HG03442 (cell line): Measurements from ENCODE around the gene TTYH2.

ENCODE experiments used
- ATAC-seq: cut with Tn5 transposase; IDR thresholded peaks from one replicate; pipeline ENCODE4 v1.9.1; 2021; ENCODE audit warnings: mild to moderate bottlenecking, moderate library complexity; ENCODE audit not compliant: unreplicated experiment

TTYH2 gene

GRCh38 chr17:74214484-74215341 lies 1.3 kb downstream of the TTYH2 start:
- ATAC-seq = no peak

- no peak for ATAC-seq
These were observed 2.0 kb downstream of the TTYH2 start for GRCh38 chr17:74215342-74215727.

- ATAC-seq = no peak
These were observed 3.1 kb downstream of the TTYH2 start for GRCh38 chr17:74216505-74216904.

- no peak for ATAC-seq
These were observed 3.8 kb downstream of the TTYH2 start for GRCh38 chr17:74217037-74217730.

GRCh38 chr17:74217888-74218287 lies 4.5 kb downstream of the TTYH2 start:
- ATAC-seq = no peak

GRCh38 chr17:74218436-74218835 lies 5.1 kb downstream of the TTYH2 start:
- no peak for ATAC-seq

GRCh38 chr17:74219576-74220133 lies 6.3 kb downstream of the TTYH2 start:
- ATAC-seq = no peak

GRCh38 chr17:74220219-74220618 lies 6.8 kb downstream of the TTYH2 start:
- ATAC-seq = no peak

GRCh38 chr17:74220946-74221818 lies 7.8 kb downstream of the TTYH2 start:
- ATAC-seq = no peak

GRCh38 chr17:74222399-74222798 lies 9.0 kb downstream of the TTYH2 start:
- ATAC-seq = no peak

GRCh38 chr17:74223901-74224300 lies 10.5 kb downstream of the TTYH2 start:
- no peak for ATAC-seq

- no peak for ATAC-seq
These were observed 11.8 kb downstream of the TTYH2 start for GRCh38 chr17:74224959-74225725.

- ATAC-seq = no peak
These were observed 12.9 kb downstream of the TTYH2 start for GRCh38 chr17:74226252-74226651.

GRCh38 chr17:74227271-74228080 lies 14.1 kb downstream of the TTYH2 start:
- ATAC-seq = no peak

GRCh38 chr17:74228306-74228978 lies 15.1 kb downstream of the TTYH2 start:
- ATAC-seq = no peak

GRCh38 chr17:74230896-74231295 lies 17.5 kb downstream of the TTYH2 start:
- ATAC-seq = no peak

- no peak for ATAC-seq
These were observed 18.8 kb downstream of the TTYH2 start for GRCh38 chr17:74231928-74232907.

GRCh38 chr17:74233937-74234336 lies 20.6 kb downstream of the TTYH2 start:
- ATAC-seq = no peak
